ENCODE measurements around the gene AGTRAP. TPM values are rescaled to one million over a fixed set of nuclear protein-coding genes. Genes with fewer than 3 reads are reported as not detected.
A peak's percentile ranks its signal among the peaks of the same experiment; 100 is the strongest.

The AGTRAP gene
- total and polyA plus RNA-seq, 12 donors = 23.4 to 104 (median 45.1) TPM

GRCh38 chr1:11708554-11709350 lies 27.2 kb upstream of the AGTRAP start:
- TF ChIP-seq POLR2A (IDR thresholded peaks at IDR 0.05) = no peak
- no peak for TF ChIP-seq CTCF (IDR thresholded peaks at IDR 0.05)
- H3K36me3 ChIP-seq (replicated peaks in 1 of 2) = no peaks in the 10 kb centered on the region
- intact Hi-C loops (cut with DNase I) = no loop called here
- no peaks in the 10 kb centered on the region for H3K9me3 ChIP-seq (replicated peaks in 1 of 3)
- DNase-seq = no peak
- WGBS, 4 donors = 64 to 76% (median 72%) methylated on average over 3 to 11 of the region's 11 CpGs
- H3K4me3 ChIP-seq = no peak overlapping the region
- H3K27me3 ChIP-seq = peaks cover 9% of the 10 kb centered on the region
- H3K27ac ChIP-seq = no peak overlapping the region
- no peaks in the 10 kb centered on the region for H3K4me1 ChIP-seq (replicated peaks in 1 of 2)

GRCh38 chr1:11711490-11711889 lies 24.4 kb upstream of the AGTRAP start:
- Histone ChIP-seq H3K27ac (no peak overlapping the region), H3K9me3 (replicated peaks in 1 of 3) (no peaks in the 10 kb centered on the region), H3K4me1 (replicated peaks in 1 of 2) (no peaks in the 10 kb centered on the region), H3K36me3 (replicated peaks in 1 of 2) (no peaks in the 10 kb centered on the region), H3K4me3 (no peak overlapping the region), H3K27me3 (peaks cover 9% of the 10 kb centered on the region)
- intact Hi-C loops (cut with DNase I) = loop anchor here in 1 of 2 donors (10.0 kb wide), 1 partner anchor 367 kb away; no protein-coding TSS in a partner anchor
- WGBS, 4 donors = 81 to 100% (median 90%) methylated on average over 3 to 5 of the region's 5 CpGs
- no peak for DNase-seq
- TF ChIP-seq CTCF (IDR thresholded peaks at IDR 0.05) (no peak), POLR2A (IDR thresholded peaks at IDR 0.05) (no peak)

GRCh38 chr1:11712285-11712684 lies 23.7 kb upstream of the AGTRAP start:
- TF ChIP-seq POLR2A (IDR thresholded peaks at IDR 0.05) (no peak), CTCF (IDR thresholded peaks at IDR 0.05) (no peak)
- Histone ChIP-seq H3K36me3 (replicated peaks in 1 of 2) (no peaks in the 10 kb centered on the region), H3K27ac (no peak overlapping the region), H3K4me3 (no peak overlapping the region), H3K27me3 (peaks cover 9% of the 10 kb centered on the region), H3K9me3 (replicated peaks in 1 of 3) (no peaks in the 10 kb centered on the region), H3K4me1 (replicated peaks in 1 of 2) (no peaks in the 10 kb centered on the region)
- WGBS, 4 donors = 84 to 90% (median 85%) methylated on average over 2 to 8 of the region's 8 CpGs
- no peak for DNase-seq
- intact Hi-C loops (cut with DNase I) = loop anchor here in 1 of 2 donors (10.0 kb wide), 1 partner anchor 367 kb away; no protein-coding TSS in a partner anchor

- no peak for TF ChIP-seq CTCF (IDR thresholded peaks at IDR 0.05)
- TF ChIP-seq POLR2A (IDR thresholded peaks at IDR 0.05) = no peak
- Histone ChIP-seq H3K27ac (no peak overlapping the region), H3K36me3 (replicated peaks in 1 of 2) (no peaks in the 10 kb centered on the region), H3K9me3 (replicated peaks in 1 of 3) (no peaks in the 10 kb centered on the region), H3K27me3 (peaks cover 9% of the 10 kb centered on the region), H3K4me1 (replicated peaks in 1 of 2) (no peaks in the 10 kb centered on the region), H3K4me3 (no peak overlapping the region)
- 68 to 78% (median 73%) methylated on average over 9 to 11 of the region's 11 CpGs for WGBS, 4 donors
- intact Hi-C loops (cut with DNase I) = loop anchor here in 1 of 2 donors (10.0 kb wide), 1 partner anchor 368 kb away; no protein-coding TSS in a partner anchor
- peak in 1 of 7 donors; percentile 6 for DNase-seq
Measured at GRCh38 chr1:11713095-11713494, 22.8 kb upstream of the AGTRAP start.

All from adrenal gland (tissue), 12 donors.